K562 (cell line): ENCODE data around the gene OR10P1. TPM values are rescaled to one million over a fixed set of nuclear protein-coding genes. Genes with fewer than 3 reads are reported as not detected.

Experiments
- CBX5 ChIP-seq: IDR thresholded peaks from 2 replicates; pipeline ENCODE4 v1.6.1; 2014; ENCODE audit warnings: low read depth, borderline replicate concordance
- CEBPG ChIP-seq, 3 experiments: fragments of 200-800 bp in 1 of 3; sonication (Bioruptor generic) in 1 of 3; sonication (generic) in 1 of 3; formaldehyde crosslinking in 1 of 3; IDR thresholded peaks in 2 of 3; conservative IDR thresholded peaks in 1 of 3; 2 replicates each; pipeline versions ENCODE4 v1.6.1 to v1.8.0; 2016 to 2022; ENCODE audit warnings: missing compliant biosample characterization in 2 of 3, missing genetic modification characterization in 2 of 3, mild to moderate bottlenecking in 1 of 3, missing genetic modification reagents in 1 of 3
- CREM ChIP-seq: IDR thresholded peaks from 2 replicates; pipeline ENCODE4 v1.6.1; 2014; ENCODE audit warnings: antibody characterized with exemption, low read depth
- DIDO1 ChIP-seq: fragments of 450-650 bp; IDR thresholded peaks from 2 replicates; pipeline ENCODE4 v1.6.1; 2016; ENCODE audit warnings: low read depth, missing biosample characterization, missing genetic modification characterization
- ESRRA ChIP-seq: fragments of 450-650 bp; IDR thresholded peaks from 2 replicates; pipeline ENCODE4 v1.6.1; 2014; ENCODE audit warnings: low read depth, mild to moderate bottlenecking, moderate library complexity, borderline replicate concordance
- FOXA1 ChIP-seq: fragments of 450-650 bp; IDR thresholded peaks from 2 replicates; pipeline ENCODE4 v1.6.1; 2016; ENCODE audit warnings: mild to moderate bottlenecking, borderline replicate concordance
- FOXK2 ChIP-seq, 2 experiments: fragments of 450-650 bp; IDR thresholded peaks in 1 of 2; conservative IDR thresholded peaks in 1 of 2; 2 replicates each; pipeline ENCODE4 v1.6.1; 2016; ENCODE audit warnings: low read depth in 2 of 2, mild to moderate bottlenecking in 1 of 2
- IRF9 ChIP-seq: fragments of 450-650 bp; IDR thresholded peaks from 2 replicates; pipeline ENCODE4 v1.6.1; 2016; ENCODE audit warnings: missing biosample characterization, missing genetic modification characterization
- KDM1A ChIP-seq, 2 experiments: fragments of 450-650 bp; IDR thresholded peaks; 2 replicates each; pipeline ENCODE4 v1.6.1; 2016; ENCODE audit warnings: mild to moderate bottlenecking in 2 of 2
- L3MBTL2 ChIP-seq: fragments of 450-650 bp; IDR thresholded peaks from 2 replicates; pipeline ENCODE4 v1.6.1; 2016; ENCODE audit warnings: mild to moderate bottlenecking, moderate library complexity
- LEF1 ChIP-seq: fragments of 450-650 bp; IDR thresholded peaks from 2 replicates; pipeline ENCODE4 v1.6.1; 2016; ENCODE audit warnings: mild to moderate bottlenecking
- NCOR1 ChIP-seq: fragments of 450-650 bp; IDR thresholded peaks from 2 replicates; pipeline ENCODE4 v1.6.1; 2016; ENCODE audit warnings: mild to moderate bottlenecking, moderate library complexity
- NFE2L1 ChIP-seq: fragments of 450-650 bp; IDR thresholded peaks from 2 replicates; pipeline ENCODE4 v1.6.1; 2016; ENCODE audit warnings: missing genetic modification characterization, low read depth, mild to moderate bottlenecking, missing compliant biosample characterization, moderate library complexity, borderline replicate concordance
- PHB ChIP-seq: fragments of 250-450 bp; sonication (Bioruptor Pico); IDR thresholded peaks from 2 replicates; pipeline ENCODE4 v1.5.0; 2021
- POLR3A ChIP-seq: IDR thresholded peaks from 2 replicates; pipeline ENCODE4 v1.6.1; 2011; ENCODE audit warnings: borderline replicate concordance, mild to moderate bottlenecking, moderate library complexity; ENCODE audit not compliant: insufficient read length, insufficient read depth; ENCODE audit errors: extremely low read depth
- SIN3B ChIP-seq: fragments of 450-650 bp; IDR thresholded peaks from 2 replicates; pipeline ENCODE4 v1.6.1; 2017; ENCODE audit warnings: low read depth, mild to moderate bottlenecking, moderate library complexity
- SMAD2 ChIP-seq: fragments of 150-350 bp; IDR thresholded peaks from 2 replicates; pipeline ENCODE4 v1.6.1; 2014; ENCODE audit warnings: low read depth, mild to moderate bottlenecking, low read length
- SNRNP70 ChIP-seq: fragments of 200-400 bp; formaldehyde crosslinking; optimal IDR thresholded peaks from 2 replicates; pipeline ENCODE3; 2017; ENCODE audit warnings: low read depth, low read length
- SRF ChIP-seq, 2 experiments: fragments of 250-450, 450-650 bp in 1 of 2; sonication (Bioruptor Pico) in 1 of 2; sonication (generic) in 1 of 2; formaldehyde crosslinking; IDR thresholded peaks; 2 replicates each; pipeline versions ENCODE4 v1.5.0 to v1.5.1; 2020 to 2022; ENCODE audit warnings: mild to moderate bottlenecking in 1 of 2, missing genetic modification reagents in 1 of 2
- TEAD4 ChIP-seq, 2 experiments: sonication (generic) in 1 of 2; formaldehyde crosslinking in 1 of 2; IDR thresholded peaks; 2 replicates each; pipeline versions ENCODE4 v1.6.1 to v1.8.0; 2012 to 2022; ENCODE audit warnings: borderline replicate concordance in 1 of 2, inconsistent platforms in 1 of 2, low read length in 1 of 2, mild to moderate bottlenecking in 1 of 2, missing genetic modification reagents in 1 of 2
- THAP12 ChIP-seq: fragments of 250-450 bp; sonication (Bioruptor Pico); IDR thresholded peaks from 2 replicates; pipeline ENCODE4 v1.9.0; 2021; ENCODE audit warnings: mild to moderate bottlenecking, inconsistent platforms
- ZNF436 ChIP-seq: fragments of 250-450, 450-650 bp; sonication (Bioruptor Pico); formaldehyde crosslinking; IDR thresholded peaks from 2 replicates; pipeline ENCODE4 v1.7.0; 2020; ENCODE audit warnings: mild to moderate bottlenecking
- ZNF586 ChIP-seq: fragments of 450-650 bp; formaldehyde crosslinking; conservative IDR thresholded peaks from 2 replicates; pipeline ENCODE4 v1.4.0; 2020; ENCODE audit warnings: mild to moderate bottlenecking, moderate library complexity
- ZNF699 ChIP-seq: fragments of 250-450 bp; sonication (Bioruptor Pico); IDR thresholded peaks from 2 replicates; pipeline ENCODE4 v1.8.0; 2021; ENCODE audit warnings: mild to moderate bottlenecking, moderate library complexity; ENCODE audit not compliant: insufficient replicate concordance
- ZSCAN29 ChIP-seq: fragments of 450-650 bp; IDR thresholded peaks from 2 replicates; pipeline ENCODE4 v1.6.1; 2017
- polyA plus RNA-seq, 8 experiments: library from polyadenylated mRNA; depleted of rRNA in 4 of 8; stranded (reverse) in 5 of 8; unstranded in 3 of 8; fragments of >200 nt; fragmentation: Nextera tagmentation in 2 of 8; fragmentation: Illumina TruSeq in 1 of 8; extraction: Ambion mirVana in 2 of 8; extraction: Trizol in 1 of 8; gene quantifications; 2 replicates each; pipeline versions ENCODE4 v1.2.1 to v1.2.3, GENCODE V29; 2011 to 2014; ENCODE audit warnings: inconsistent platforms in 1 of 8, missing spikeins in 1 of 8
- total RNA-seq, 7 experiments: library from RNA; depleted of rRNA in 6 of 7; stranded (reverse); fragments of >200 nt in 6 of 7; fragmentation: Illumina TruSeq in 2 of 7; extraction: Trizol in 2 of 7; gene quantifications; 2 replicates each; pipeline versions ENCODE4 v1.2.1 to v1.2.3, GENCODE V29; 2011 to 2021; ENCODE audit warnings: low replicate concordance in 1 of 7

The OR10P1 gene
- total and polyA plus RNA-seq, 9 of the 15 experiments (the other 6 are each of a cell fraction or from before 2014, with no cell fraction given): not detected

- TF ChIP-seq POLR3A (no peak), SMAD2 (no peak), FOXK2 (conservative IDR thresholded peaks at IDR 0.05 in 1 of 2, IDR thresholded peaks at IDR 0.05 in 1 of 2; ENCODE audit: low read depth in 2 of 2) (peak in 1 of 2 experiments; percentile 62; a peak in 1 of 4 replicates), ESRRA (no peak), L3MBTL2 (0 out of 2 replicates have a peak, but pooled peaks have one; percentile 12), LEF1 (no peak), SNRNP70 (no peak), DIDO1 (tag) (peak; percentile 56; the same call in 1 of the 2 replicates), CBX5 (no peak), PHB (CRISPR knock-in tag) (no peak), FOXA1 (no peak), ZSCAN29 (no peak), CEBPG (CRISPR knock-in tag; IDR thresholded peaks at IDR 0.05) (no peak), CEBPG (tag; conservative IDR thresholded peaks at IDR 0.05 in 1 of 2, IDR thresholded peaks at IDR 0.05 in 1 of 2) (no peak), TEAD4 (IDR thresholded peaks at IDR 0.05; ENCODE audit: low read length) (peak; percentile 70), TEAD4 (CRISPR knock-in tag; IDR thresholded peaks at IDR 0.05; ENCODE audit: borderline replicate concordance) (no peak), ZNF586 (CRISPR knock-in tag) (no peak), CREM (no peak), THAP12 (CRISPR knock-in tag) (no peak), KDM1A (IDR thresholded peaks at IDR 0.05) (no peak), ZNF699 (CRISPR knock-in tag) (no peak), IRF9 (no peak), SIN3B (no peak), NFE2L1 (no peak), NCOR1 (no peak), ZNF436 (no peak), SRF (CRISPR knock-in tag; IDR thresholded peaks at IDR 0.05) (no peak)
These were observed 44.7 kb downstream of the OR10P1 start (continued) for GRCh38 chr12:55681142-55682077.
